Measurements from ENCODE around the gene APBB1. TPM values are rescaled to one million over a fixed set of nuclear protein-coding genes. Genes with fewer than 3 reads are reported as not detected.

Gene APBB1
- total RNA-seq, 6 donors from 2014 or later = 30.4 to 66.8 (median 40.0) TPM

DNA sequence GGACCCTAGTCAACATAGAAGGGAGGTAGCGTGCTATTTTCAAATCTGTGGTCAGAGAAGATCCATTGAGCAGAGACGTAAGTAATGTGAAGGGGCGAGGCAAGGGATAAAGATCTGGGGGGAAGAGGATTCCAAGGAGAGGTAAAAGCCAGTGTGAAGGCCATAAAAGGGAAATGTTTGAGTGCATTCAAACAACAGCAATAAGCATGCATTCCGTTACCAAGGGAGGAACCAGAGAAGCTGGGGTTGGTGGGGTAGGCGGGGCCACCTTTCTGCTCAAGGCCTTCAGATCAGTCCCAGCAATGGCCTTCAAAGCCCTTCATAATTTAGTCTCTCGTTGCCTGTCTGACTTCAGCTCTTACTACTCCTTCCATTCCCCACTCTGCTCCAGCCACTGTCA lies 47.1 kb downstream of the APBB1 start:
- no peak overlapping the region for H3K27ac ChIP-seq
- ATAC-seq (ENCODE audit: low FRiP score in 2 of 2) = no peak
- H3K27me3 ChIP-seq = no peaks in the 10 kb centered on the region
- TF ChIP-seq POLR2AphosphoS5 (IDR thresholded peaks at IDR 0.05) = no peak
- TF ChIP-seq POLR2A (IDR thresholded peaks at IDR 0.05) = no peak
- TF ChIP-seq EP300 (IDR thresholded peaks at IDR 0.05) = no peak
- TF ChIP-seq, protein P1, sequence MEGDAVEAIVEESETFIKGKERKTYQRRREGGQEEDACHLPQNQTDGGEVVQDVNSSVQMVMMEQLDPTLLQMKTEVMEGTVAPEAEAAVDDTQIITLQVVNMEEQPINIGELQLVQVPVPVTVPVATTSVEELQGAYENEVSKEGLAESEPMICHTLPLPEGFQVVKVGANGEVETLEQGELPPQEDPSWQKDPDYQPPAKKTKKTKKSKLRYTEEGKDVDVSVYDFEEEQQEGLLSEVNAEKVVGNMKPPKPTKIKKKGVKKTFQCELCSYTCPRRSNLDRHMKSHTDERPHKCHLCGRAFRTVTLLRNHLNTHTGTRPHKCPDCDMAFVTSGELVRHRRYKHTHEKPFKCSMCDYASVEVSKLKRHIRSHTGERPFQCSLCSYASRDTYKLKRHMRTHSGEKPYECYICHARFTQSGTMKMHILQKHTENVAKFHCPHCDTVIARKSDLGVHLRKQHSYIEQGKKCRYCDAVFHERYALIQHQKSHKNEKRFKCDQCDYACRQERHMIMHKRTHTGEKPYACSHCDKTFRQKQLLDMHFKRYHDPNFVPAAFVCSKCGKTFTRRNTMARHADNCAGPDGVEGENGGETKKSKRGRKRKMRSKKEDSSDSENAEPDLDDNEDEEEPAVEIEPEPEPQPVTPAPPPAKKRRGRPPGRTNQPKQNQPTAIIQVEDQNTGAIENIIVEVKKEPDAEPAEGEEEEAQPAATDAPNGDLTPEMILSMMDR (IDR thresholded peaks at IDR 0.05) = no peak
- no peak overlapping the region for H3K4me3 ChIP-seq
- H3K9me3 ChIP-seq = no peaks in the 10 kb centered on the region
- DNase-seq = no peak
- no peaks in the 10 kb centered on the region for H3K36me3 ChIP-seq
- H3K4me1 ChIP-seq = no peaks in the 10 kb centered on the region
- 85 to 87% methylated on average over 6 of the region's 6 CpGs for WGBS, 2 donors

DNA sequence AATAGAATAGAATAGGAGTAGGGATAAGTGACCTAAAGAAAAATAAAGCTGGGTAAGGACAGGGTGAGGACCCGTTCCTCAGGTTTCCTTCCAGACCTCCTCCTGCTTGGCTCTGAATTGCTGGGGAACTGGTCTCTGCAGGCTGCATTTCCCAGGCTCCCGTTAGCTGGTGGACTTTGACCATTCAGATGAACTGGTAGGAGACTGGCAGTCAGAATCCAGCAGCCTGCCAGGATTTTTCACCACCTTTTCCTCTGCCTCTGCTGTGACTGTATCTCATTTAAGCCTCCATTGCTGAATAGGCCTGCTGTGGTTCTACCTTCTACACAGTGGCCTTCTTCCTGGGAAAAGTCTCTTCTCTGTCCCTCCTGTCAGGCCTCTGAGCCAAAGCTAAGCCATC lies 53.2 kb downstream of the APBB1 start:
- Histone ChIP-seq H3K4me3 (no peak overlapping the region), H3K27ac (no peak overlapping the region), H3K9me3 (no peaks in the 10 kb centered on the region), H3K27me3 (no peaks in the 10 kb centered on the region), H3K36me3 (no peaks in the 10 kb centered on the region), H3K4me1 (peaks cover 0 to 6% (median 0%) of the 10 kb centered on the region in 4 donors)
- TF ChIP-seq POLR2A (IDR thresholded peaks at IDR 0.05) (no peak), EP300 (IDR thresholded peaks at IDR 0.05) (no peak), POLR2AphosphoS5 (IDR thresholded peaks at IDR 0.05) (no peak)
- TF ChIP-seq, protein P1 (IDR thresholded peaks at IDR 0.05) = no peak
- WGBS, 2 donors = 68 to 72% methylated on average over 2 of the region's 2 CpGs
- no peak for DNase-seq
- ATAC-seq (ENCODE audit: low FRiP score in 2 of 2) = no peak

DNA sequence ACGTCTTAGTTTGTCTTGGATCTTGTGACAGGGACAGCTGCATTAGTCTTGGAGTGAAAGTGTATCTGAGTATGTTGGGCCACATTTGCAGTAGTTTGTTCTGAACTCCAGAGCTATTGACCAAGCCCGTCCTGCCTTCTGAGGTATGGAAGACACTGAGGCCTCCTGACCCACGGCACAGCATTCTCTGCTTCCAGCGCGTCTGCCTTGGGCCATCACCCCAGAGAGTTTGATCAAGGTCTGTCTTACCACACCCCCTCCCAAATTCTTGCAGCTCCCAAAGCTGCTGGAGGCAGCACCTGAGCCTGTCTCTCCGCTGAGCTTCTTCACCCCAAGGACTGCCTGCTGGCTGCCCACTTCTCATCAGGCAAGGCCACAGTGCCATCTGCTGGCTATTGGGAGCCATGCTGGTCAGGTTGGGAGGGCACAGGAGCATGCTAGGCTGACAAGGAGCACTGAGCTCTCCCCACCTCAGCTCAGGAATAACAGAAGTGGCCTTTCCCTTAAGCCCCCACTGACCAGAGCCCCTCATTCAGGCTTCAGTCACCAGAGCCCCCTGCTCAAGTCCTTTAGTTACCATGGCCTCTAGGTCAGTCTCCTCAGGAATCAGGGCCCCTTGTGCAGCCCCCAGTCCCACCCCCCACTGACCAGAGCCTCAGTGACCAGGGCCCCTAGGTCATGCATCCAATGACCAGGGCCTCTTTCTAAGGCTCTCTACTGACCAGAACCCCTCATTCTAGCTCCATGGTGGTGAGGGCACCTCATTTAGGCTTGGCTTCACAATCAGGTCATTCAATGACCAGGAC lies 55.8 kb downstream of the APBB1 start:
- H3K9me3 ChIP-seq = no peaks in the 10 kb centered on the region
- peak overlapping the region in 1 of 4 donors; percentile 52 for H3K27ac ChIP-seq
- no peak overlapping the region for H3K4me3 ChIP-seq
- no peaks in the 10 kb centered on the region for H3K27me3 ChIP-seq
- WGBS, 2 donors = 67 to 100% methylated on average over 1 to 6 of the region's 6 CpGs
- DNase-seq = peak in 1 of 2 donors; percentile 83
- TF ChIP-seq, protein P1 (IDR thresholded peaks at IDR 0.05) = peak; percentile 64 to 91 (median 80)
- no peak for TF ChIP-seq EP300 (IDR thresholded peaks at IDR 0.05)
- H3K4me1 ChIP-seq = peaks cover 0 to 6% (median 0%) of the 10 kb centered on the region in 4 donors
- peak; percentile 94 to 95 for ATAC-seq (ENCODE audit: low FRiP score in 2 of 2)
- H3K36me3 ChIP-seq = no peaks in the 10 kb centered on the region

DNA sequence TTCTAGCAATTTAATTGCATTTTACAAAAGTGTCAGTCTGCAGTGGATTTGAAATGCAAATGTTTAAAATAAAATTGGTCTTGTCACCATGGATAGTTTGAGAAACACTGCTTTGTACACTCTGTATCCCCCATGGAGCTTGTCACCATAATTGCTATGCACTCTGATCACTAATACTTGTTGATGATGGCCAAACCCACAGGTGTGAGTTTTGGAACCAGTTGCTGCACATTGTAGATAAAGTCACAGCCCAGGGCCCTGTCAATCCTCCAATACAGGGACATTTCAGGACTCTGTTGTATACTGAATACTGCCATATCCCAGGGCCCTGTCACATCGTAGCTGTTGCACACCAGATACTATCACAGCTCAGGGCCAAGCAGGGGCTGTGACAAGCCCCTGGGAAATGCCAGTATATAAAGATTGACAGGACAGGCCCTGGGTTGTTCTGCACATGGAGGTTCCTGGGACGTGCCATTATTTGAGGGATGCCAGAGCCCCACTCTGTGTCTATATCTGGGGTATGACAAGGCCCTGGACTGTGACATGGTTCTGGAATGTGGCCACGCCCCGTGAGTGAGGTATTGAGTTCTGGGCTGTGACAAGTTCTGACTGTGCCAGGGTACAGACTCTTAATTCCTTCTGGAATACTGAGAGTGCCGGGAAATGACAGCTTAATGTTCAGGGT lies 56.6 kb downstream of the APBB1 start:
- H3K4me3 ChIP-seq = no peak overlapping the region
- ATAC-seq (ENCODE audit: low FRiP score in 2 of 2) (peak; percentile 34 to 58), DNase-seq (peak in 1 of 2 donors; percentile 27)
- no peaks in the 10 kb centered on the region for H3K27me3 ChIP-seq
- H3K9me3 ChIP-seq = no peaks in the 10 kb centered on the region
- peaks cover 0 to 6% (median 0%) of the 10 kb centered on the region in 4 donors for H3K4me1 ChIP-seq
- TF ChIP-seq EP300 (IDR thresholded peaks at IDR 0.05) (no peak), POLR2AphosphoS5 (IDR thresholded peaks at IDR 0.05) (no peak), POLR2A (IDR thresholded peaks at IDR 0.05) (no peak)
- TF ChIP-seq, protein P1 (IDR thresholded peaks at IDR 0.05) = no peak
- no peaks in the 10 kb centered on the region for H3K36me3 ChIP-seq
- 68 to 79% methylated on average over 4 to 5 of the region's 5 CpGs for WGBS, 2 donors
- H3K27ac ChIP-seq = peak overlapping the region in 1 of 4 donors; percentile 52
